Small intestine (tissue), 7 donors: ENCODE data around the gene DNAJB8. TPM values are rescaled to one million over a fixed set of nuclear protein-coding genes. Genes with fewer than 3 reads are reported as not detected.

ENCODE experiments used
- DNase-seq, 2 donors: peaks; one replicate each; pipeline versions ENCODE4 v3.0.0 to v3.0.0-alpha.2; 2013
- FAIRE-seq: peaks from 2 replicates; lab custom pipeline; 2012; peaks lifted over from hg19 to GRCh38; lab: Jason Lieb, UNC
- H3K27ac ChIP-seq, 3 donors: one replicate each; pipeline ENCODE4 v1.5.1; 2013; ENCODE audit warnings: low read length in 2 of 3, mild to moderate bottlenecking in 2 of 3, control low read depth in 1 of 3, inconsistent platforms in 1 of 3, low read depth in 1 of 3, moderate library complexity in 1 of 3
- H3K27me3 ChIP-seq, 3 donors: one replicate each; pipeline ENCODE4 v1.6.1; 2013; ENCODE audit warnings: low read length in 3 of 3, inconsistent platforms in 1 of 3; ENCODE audit not compliant: control insufficient read depth in 3 of 3, insufficient read depth in 3 of 3
- H3K36me3 ChIP-seq, 3 donors: one replicate each; pipeline ENCODE4 v1.6.1; 2013; ENCODE audit warnings: low read length in 3 of 3, inconsistent platforms in 1 of 3, low read depth in 1 of 3, mild to moderate bottlenecking in 1 of 3, moderate library complexity in 1 of 3; ENCODE audit not compliant: control insufficient read depth in 3 of 3, insufficient read depth in 2 of 3
- H3K4me1 ChIP-seq, 3 donors: one replicate each; pipeline ENCODE4 v1.6.1; 2013; ENCODE audit warnings: low read length in 2 of 3, inconsistent platforms in 1 of 3, low read depth in 1 of 3, mild to moderate bottlenecking in 1 of 3, moderate library complexity in 1 of 3; ENCODE audit not compliant: control insufficient read depth in 3 of 3, insufficient read depth in 2 of 3
- H3K4me3 ChIP-seq, 3 donors: one replicate each; pipeline ENCODE4 v1.5.1; 2013; ENCODE audit warnings: low read length in 3 of 3, control low read depth in 1 of 3, inconsistent platforms in 1 of 3, low read depth in 1 of 3, mild to moderate bottlenecking in 1 of 3, moderate library complexity in 1 of 3
- H3K9me3 ChIP-seq, 2 donors: one replicate each; pipeline ENCODE4 v1.6.1; 2013; ENCODE audit warnings: low read depth in 1 of 2, low read length in 1 of 2; ENCODE audit not compliant: control insufficient read depth in 2 of 2, insufficient read depth in 1 of 2
- WGBS, 3 donors: extraction: QIAGEN DNeasy Blood & Tissue Kit; methylation state at CpG; one replicate each; pipeline ENCODE4 v1.1.7; 2013; 5-methylcytosine and 5-hydroxymethylcytosine counted together
- polyA plus RNA-seq, 4 donors: library from polyadenylated mRNA; stranded (reverse) in 3 of 4; unstranded in 1 of 4; fragments of 200-250 nt in 3 of 4; fragments of 120-200 nt in 1 of 4; gene quantifications; one replicate each; pipeline versions ENCODE4 v1.2.1 to v1.2.3, GENCODE V29; 2013
- donor health status: healthy with polysubstance abuse.
- donor health status: control.
- donor health status: control.
- donor health status: Bipolar disorder and iron deficiency.
- donor health status: healthy.

DNAJB8 gene
- polyA plus RNA-seq, 4 donors: not detected

GRCh38 chr3:128447561-128448013, 19.1 kb downstream of the DNAJB8 start:
- no peak for DNase-seq
- Histone ChIP-seq H3K9me3 (no peaks in the 10 kb centered on the region), H3K4me3 (no peak overlapping the region), H3K4me1 (no peaks in the 10 kb centered on the region), H3K27ac (no peak overlapping the region), H3K27me3 (peaks cover 0 to 31% (median 0%) of the 10 kb centered on the region in 3 donors), H3K36me3 (no peaks in the 10 kb centered on the region)
- 72 to 90% (median 81%) methylated on average over 3 of the region's 3 CpGs for WGBS, 3 donors
- FAIRE-seq: no peak

GRCh38 chr3:128446821-128447220, 19.9 kb downstream of the DNAJB8 start:
- Histone ChIP-seq H3K27ac (no peak overlapping the region), H3K9me3 (no peaks in the 10 kb centered on the region), H3K27me3 (peaks cover 0 to 26% (median 0%) of the 10 kb centered on the region in 3 donors), H3K4me3 (no peak overlapping the region), H3K36me3 (no peaks in the 10 kb centered on the region), H3K4me1 (no peaks in the 10 kb centered on the region)
- FAIRE-seq (no peak), DNase-seq (no peak)
- WGBS, 3 donors: 85 to 93% (median 92%) methylated on average over 1 of the region's 1 CpG

- H3K27me3 ChIP-seq: peaks cover 0 to 34% (median 0%) of the 10 kb centered on the region in 3 donors
- H3K27ac ChIP-seq: no peak overlapping the region
- no peaks in the 10 kb centered on the region for H3K9me3 ChIP-seq
- FAIRE-seq (no peak), DNase-seq (no peak)
- no peaks in the 10 kb centered on the region for H3K4me1 ChIP-seq
- WGBS, 3 donors: 46 to 86% (median 82%) methylated on average over 1 of the region's 1 CpG
- H3K4me3 ChIP-seq: no peak overlapping the region
- H3K36me3 ChIP-seq: no peaks in the 10 kb centered on the region
These were observed 21.3 kb downstream of the DNAJB8 start for GRCh38 chr3:128445357-128445756.

GRCh38 chr3:128443771-128444170, 22.9 kb downstream of the DNAJB8 start:
- Histone ChIP-seq H3K4me1 (no peaks in the 10 kb centered on the region), H3K4me3 (no peak overlapping the region), H3K27ac (no peak overlapping the region), H3K9me3 (no peaks in the 10 kb centered on the region), H3K36me3 (no peaks in the 10 kb centered on the region), H3K27me3 (peaks cover 0 to 40% (median 2%) of the 10 kb centered on the region in 3 donors)
- FAIRE-seq (no peak), DNase-seq (no peak)
- WGBS, 3 donors: 43 to 66% (median 48%) methylated on average over 3 of the region's 3 CpGs

GRCh38 chr3:128442949-128443348, 23.7 kb downstream of the DNAJB8 start:
- WGBS, 3 donors: 80 to 83% (median 83%) methylated on average over 6 of the region's 6 CpGs
- Histone ChIP-seq H3K36me3 (no peaks in the 10 kb centered on the region), H3K4me1 (no peaks in the 10 kb centered on the region), H3K4me3 (no peak overlapping the region), H3K9me3 (no peaks in the 10 kb centered on the region), H3K27me3 (peaks cover 0 to 42% (median 2%) of the 10 kb centered on the region in 3 donors), H3K27ac (no peak overlapping the region)
- DNase-seq: no peak
- no peak for FAIRE-seq

- H3K4me1 ChIP-seq: no peaks in the 10 kb centered on the region
- no peak overlapping the region for H3K4me3 ChIP-seq
- 81 to 89% (median 83%) methylated on average over 7 of the region's 7 CpGs for WGBS, 3 donors
- no peaks in the 10 kb centered on the region for H3K9me3 ChIP-seq
- H3K27ac ChIP-seq: no peak overlapping the region
- peaks cover 0 to 34% (median 2%) of the 10 kb centered on the region in 3 donors for H3K27me3 ChIP-seq
- H3K36me3 ChIP-seq: no peaks in the 10 kb centered on the region
- no peak for FAIRE-seq
- DNase-seq: no peak
These were observed 24.6 kb downstream of the DNAJB8 start for GRCh38 chr3:128442070-128442469.

- no peak for FAIRE-seq
- 59 to 66% (median 66%) methylated on average over 3 of the region's 3 CpGs for WGBS, 3 donors
These were observed 27.5 kb downstream of the DNAJB8 start for GRCh38 chr3:128439226-128439625.

GRCh38 chr3:128438488-128439072, 28.1 kb downstream of the DNAJB8 start:
- no peaks in the 10 kb centered on the region for H3K4me1 ChIP-seq
- H3K36me3 ChIP-seq: no peaks in the 10 kb centered on the region
- no peak overlapping the region for H3K27ac ChIP-seq
- DNase-seq: no peak
- H3K9me3 ChIP-seq: no peaks in the 10 kb centered on the region
- FAIRE-seq: no peak
- H3K27me3 ChIP-seq: peaks cover 0 to 40% (median 9%) of the 10 kb centered on the region in 3 donors
- 50 to 63% (median 58%) methylated on average over 6 of the region's 6 CpGs for WGBS, 3 donors
- H3K4me3 ChIP-seq: no peak overlapping the region

More at GRCh38 chr3:128439226-128439625, 27.5 kb downstream of the DNAJB8 start:
- no peaks in the 10 kb centered on the region for H3K4me1 ChIP-seq
- H3K36me3 ChIP-seq: no peaks in the 10 kb centered on the region
- DNase-seq: no peak
- no peak overlapping the region for H3K27ac ChIP-seq
- peaks cover 0 to 39% (median 4%) of the 10 kb centered on the region in 3 donors for H3K27me3 ChIP-seq
- no peaks in the 10 kb centered on the region for H3K9me3 ChIP-seq
- no peak overlapping the region for H3K4me3 ChIP-seq
